Coronary artery (tissue), 2 donors: ENCODE results near the gene UROC1.

ENCODE experiments used
- DNase-seq: peaks from one replicate; pipeline ENCODE4 v3.0.0-alpha.2; 2017; ENCODE audit warnings: low spot score
- H3K27ac ChIP-seq, 2 donors: fragments of 200-600 bp; sonication (generic); one replicate each; pipeline ENCODE4 v1.5.1; 2016 to 2019
- H3K4me3 ChIP-seq: fragments of 200-600 bp; sonication (generic); 2 replicates; pipeline ENCODE4 v1.5.1; 2016; ENCODE audit warnings: mild to moderate bottlenecking, moderate library complexity
- CTCF ChIP-seq: fragments of 200-600 bp; sonication (generic); IDR thresholded peaks from one replicate; pipeline ENCODE4 v1.5.1; 2019; ENCODE audit warnings: antibody characterized with exemption

UROC1 gene

GRCh38 chr3:126540951-126541627 lies 23.5 kb upstream of the UROC1 start:
- no peak for TF ChIP-seq CTCF
- Histone ChIP-seq H3K4me3 (no peak overlapping the region), H3K27ac (no peak overlapping the region)
- DNase-seq = no peak

GRCh38 chr3:126540342-126540849 lies 22.8 kb upstream of the UROC1 start:
- peak; percentile 69 for DNase-seq
- Histone ChIP-seq H3K27ac (peak overlapping the region in 1 of 2 donors; percentile 2), H3K4me3 (no peak overlapping the region)
- TF ChIP-seq CTCF = no peak

- H3K4me3 ChIP-seq = no peak overlapping the region
- DNase-seq = no peak
- no peak overlapping the region for H3K27ac ChIP-seq
- no peak for TF ChIP-seq CTCF
Observed at GRCh38 chr3:126539558-126540250, 22.1 kb upstream of the UROC1 start.

GRCh38 chr3:126538966-126539365 lies 21.4 kb upstream of the UROC1 start:
- H3K4me3 ChIP-seq = no peak overlapping the region
- no peak for TF ChIP-seq CTCF
- no peak for DNase-seq
- H3K27ac ChIP-seq = no peak overlapping the region

GRCh38 chr3:126538316-126538715 lies 20.7 kb upstream of the UROC1 start:
- no peak for DNase-seq
- no peak overlapping the region for H3K27ac ChIP-seq
- no peak overlapping the region for H3K4me3 ChIP-seq
- TF ChIP-seq CTCF = no peak

GRCh38 chr3:126537730-126538281 lies 20.2 kb upstream of the UROC1 start:
- Histone ChIP-seq H3K27ac (no peak overlapping the region), H3K4me3 (no peak overlapping the region)
- no peak for TF ChIP-seq CTCF
- DNase-seq = no peak
